Effector memory CD4-positive, alpha-beta T cell (primary cell): ENCODE measurements around the gene ZBTB32.
"Not testable (repeated sequence)": the region's sequence is repeated elsewhere in the genome, so short reads cannot be mapped to it uniquely, and the experiment has no call there.

Source experiments
- DNase-seq, 3 donors: peaks; one replicate each; pipeline ENCODE4 v3.0.0-alpha.2; 2020
- H3K27ac ChIP-seq: 2 replicates; pipeline ENCODE4 v1.7.0; 2013; ENCODE audit warnings: mild to moderate bottlenecking, low read length, moderate library complexity; ENCODE audit not compliant: insufficient read depth, poor library complexity, severe bottlenecking
- H3K27me3 ChIP-seq: replicated peaks from 2 replicates; pipeline ENCODE4 v1.7.0; 2013; ENCODE audit warnings: mild to moderate bottlenecking, low read length; ENCODE audit not compliant: insufficient read depth, control insufficient read depth, poor library complexity, severe bottlenecking
- H3K36me3 ChIP-seq: 2 replicates; pipeline ENCODE4 v1.7.0; 2013; ENCODE audit warnings: mild to moderate bottlenecking, low read length, moderate library complexity; ENCODE audit not compliant: control insufficient read depth, insufficient read depth
- H3K4me1 ChIP-seq: 2 replicates; pipeline ENCODE4 v1.7.0; 2013; ENCODE audit warnings: low read length, mild to moderate bottlenecking; ENCODE audit not compliant: control insufficient read depth, insufficient read depth, poor library complexity, severe bottlenecking
- H3K4me3 ChIP-seq: 2 replicates; pipeline ENCODE4 v1.7.0; 2013; ENCODE audit warnings: low read length, low read depth, mild to moderate bottlenecking; ENCODE audit not compliant: insufficient read depth, poor library complexity, severe bottlenecking
- H3K9me3 ChIP-seq: 2 replicates; pipeline ENCODE4 v1.7.0; 2013; ENCODE audit warnings: mild to moderate bottlenecking, low read length, moderate library complexity; ENCODE audit not compliant: control insufficient read depth

The ZBTB32 gene

GRCh38 chr19:35720163-35720524 lies 15.8 kb downstream of the ZBTB32 start:
- H3K27me3 ChIP-seq, result no peaks in the 10 kb centered on the region
- peaks cover 44% of the 10 kb centered on the region for H3K36me3 ChIP-seq
- peaks cover 30% of the 10 kb centered on the region for H3K4me1 ChIP-seq
- no peak overlapping the region for H3K4me3 ChIP-seq
- no peak overlapping the region for H3K27ac ChIP-seq
- no peaks in the 10 kb centered on the region for H3K9me3 ChIP-seq
- DNase-seq, result no peak

DNA sequence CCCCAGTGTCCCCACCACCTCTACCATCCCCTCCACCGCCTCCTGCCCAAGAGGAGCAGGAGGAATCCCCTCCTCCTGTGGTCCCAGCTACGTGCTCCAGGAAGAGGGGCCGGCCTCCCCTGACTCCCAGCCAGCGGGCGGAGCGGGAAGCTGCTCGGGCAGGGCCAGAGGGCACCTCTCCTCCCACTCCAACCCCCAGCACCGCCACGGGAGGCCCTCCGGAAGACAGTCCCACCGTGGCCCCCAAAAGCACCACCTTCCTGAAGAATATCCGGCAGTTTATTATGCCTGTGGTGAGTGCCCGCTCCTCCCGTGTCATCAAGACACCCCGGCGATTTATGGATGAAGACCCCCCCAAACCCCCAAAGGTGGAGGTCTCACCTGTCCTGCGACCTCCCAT lies 16.3 kb downstream of the ZBTB32 start:
- peaks cover 29% of the 10 kb centered on the region for H3K4me1 ChIP-seq
- no peak overlapping the region for H3K27ac ChIP-seq
- peaks cover 49% of the 10 kb centered on the region for H3K36me3 ChIP-seq
- H3K9me3 ChIP-seq, result no peaks in the 10 kb centered on the region
- H3K27me3 ChIP-seq, result no peaks in the 10 kb centered on the region
- H3K4me3 ChIP-seq, result no peak overlapping the region
- no peak for DNase-seq

DNA sequence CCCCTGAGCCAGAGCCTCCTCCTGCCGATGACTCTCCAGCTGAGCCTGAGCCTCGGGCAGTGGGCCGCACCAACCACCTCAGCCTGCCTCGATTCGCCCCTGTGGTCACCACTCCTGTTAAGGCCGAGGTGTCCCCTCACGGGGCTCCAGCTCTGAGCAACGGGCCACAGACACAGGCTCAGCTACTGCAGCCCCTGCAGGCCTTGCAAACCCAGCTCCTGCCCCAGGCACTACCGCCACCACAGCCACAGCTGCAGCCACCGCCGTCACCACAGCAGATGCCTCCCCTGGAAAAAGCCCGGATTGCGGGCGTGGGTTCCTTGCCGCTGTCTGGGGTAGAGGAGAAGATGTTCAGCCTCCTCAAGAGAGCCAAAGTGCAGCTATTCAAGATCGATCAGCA lies 17.0 kb downstream of the ZBTB32 start:
- H3K9me3 ChIP-seq, result no peaks in the 10 kb centered on the region
- H3K4me1 ChIP-seq, result peaks cover 21% of the 10 kb centered on the region
- no peak for DNase-seq
- no peaks in the 10 kb centered on the region for H3K27me3 ChIP-seq
- H3K4me3 ChIP-seq, result no peak overlapping the region
- no peak overlapping the region for H3K27ac ChIP-seq
- peaks cover 56% of the 10 kb centered on the region for H3K36me3 ChIP-seq

GRCh38 chr19:35722461-35722860 lies 18.1 kb downstream of the ZBTB32 start:
- peaks cover 13% of the 10 kb centered on the region for H3K4me1 ChIP-seq
- peaks cover 67% of the 10 kb centered on the region for H3K36me3 ChIP-seq
- no peaks in the 10 kb centered on the region for H3K9me3 ChIP-seq
- DNase-seq, result no peak
- H3K27me3 ChIP-seq, result no peaks in the 10 kb centered on the region
- no peak overlapping the region for H3K4me3 ChIP-seq
- no peak overlapping the region for H3K27ac ChIP-seq

DNA sequence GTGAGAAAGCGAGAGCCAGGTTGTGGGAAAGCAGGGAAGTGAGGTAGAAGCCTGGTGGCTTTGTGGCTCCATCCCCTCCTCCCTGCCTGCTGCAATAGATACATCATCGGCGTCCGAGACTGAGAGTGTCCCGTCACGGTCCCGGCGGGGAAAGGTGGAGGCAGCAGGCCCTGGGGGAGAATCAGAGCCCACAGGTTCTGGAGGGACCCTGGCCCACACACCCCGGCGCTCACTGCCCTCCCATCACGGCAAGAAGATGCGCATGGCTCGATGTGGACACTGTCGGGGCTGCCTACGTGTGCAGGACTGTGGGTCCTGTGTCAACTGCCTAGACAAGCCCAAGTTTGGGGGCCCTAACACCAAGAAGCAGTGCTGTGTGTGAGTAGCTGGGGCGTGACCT lies 18.5 kb downstream of the ZBTB32 start:
- H3K27ac ChIP-seq, result no peak overlapping the region
- H3K9me3 ChIP-seq, result no peaks in the 10 kb centered on the region
- H3K4me3 ChIP-seq, result no peak overlapping the region
- peaks cover 71% of the 10 kb centered on the region for H3K36me3 ChIP-seq
- no peaks in the 10 kb centered on the region for H3K27me3 ChIP-seq
- peaks cover 13% of the 10 kb centered on the region for H3K4me1 ChIP-seq
- no peak for DNase-seq

- H3K4me3 ChIP-seq, result no peak overlapping the region
- H3K9me3 ChIP-seq, result no peaks in the 10 kb centered on the region
- DNase-seq, result no peak
- no peaks in the 10 kb centered on the region for H3K27me3 ChIP-seq
- H3K36me3 ChIP-seq, result peaks cover 79% of the 10 kb centered on the region
- H3K4me1 ChIP-seq, result peaks cover 9% of the 10 kb centered on the region
- no peak overlapping the region for H3K27ac ChIP-seq
These were observed 19.3 kb downstream of the ZBTB32 start for GRCh38 chr19:35723671-35724070.

- not testable (repeated sequence) for H3K4me3 ChIP-seq, H3K27me3 ChIP-seq, H3K9me3 ChIP-seq, DNase-seq, H3K4me1 ChIP-seq, H3K27ac ChIP-seq
- peaks cover 83% of the 10 kb centered on the region for H3K36me3 ChIP-seq
These were observed 19.8 kb downstream of the ZBTB32 start for GRCh38 chr19:35724132-35724531.

- H3K27ac ChIP-seq, result no peak overlapping the region
- H3K4me1 ChIP-seq, result peaks cover 3% of the 10 kb centered on the region
- peaks cover 88% of the 10 kb centered on the region for H3K36me3 ChIP-seq
- no peaks in the 10 kb centered on the region for H3K27me3 ChIP-seq
- no peak overlapping the region for H3K4me3 ChIP-seq
- no peaks in the 10 kb centered on the region for H3K9me3 ChIP-seq
- DNase-seq, result no peak
These were observed 20.2 kb downstream of the ZBTB32 start for GRCh38 chr19:35724560-35724959.

DNA sequence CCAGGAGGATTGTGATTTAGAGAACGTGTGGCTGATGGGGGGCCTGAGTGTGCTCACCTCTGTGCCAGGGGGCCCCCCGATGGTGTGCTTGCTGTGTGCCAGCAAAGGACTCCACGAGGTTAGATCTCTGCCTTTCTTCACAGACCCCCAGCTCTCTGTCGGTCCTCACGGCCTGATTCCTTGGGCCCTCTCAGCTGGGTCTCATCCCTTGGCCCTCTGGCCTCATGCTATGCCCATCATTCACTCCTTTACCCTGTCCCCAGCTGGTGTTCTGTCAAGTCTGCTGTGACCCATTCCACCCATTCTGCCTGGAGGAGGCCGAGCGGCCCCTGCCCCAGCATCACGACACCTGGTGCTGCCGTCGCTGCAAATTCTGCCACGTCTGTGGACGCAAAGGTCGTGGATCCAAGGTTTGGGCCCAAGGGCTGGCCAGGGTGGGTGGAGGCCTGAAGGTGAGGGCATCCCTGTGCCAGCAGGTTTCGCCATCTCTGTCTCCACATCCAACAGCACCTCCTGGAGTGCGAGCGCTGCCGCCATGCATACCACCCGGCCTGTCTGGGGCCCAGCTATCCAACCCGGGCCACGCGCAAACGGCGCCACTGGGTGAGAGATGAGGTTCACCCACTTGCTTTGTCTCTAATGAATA lies 21.0 kb downstream of the ZBTB32 start:
- no peak overlapping the region for H3K4me3 ChIP-seq
- H3K27me3 ChIP-seq, result no peaks in the 10 kb centered on the region
- DNase-seq, result no peak
- H3K9me3 ChIP-seq, result no peaks in the 10 kb centered on the region
- H3K27ac ChIP-seq, result no peak overlapping the region
- peaks cover 95% of the 10 kb centered on the region for H3K36me3 ChIP-seq
- no peaks in the 10 kb centered on the region for H3K4me1 ChIP-seq

GRCh38 chr19:35727053-35727955 lies 22.9 kb downstream of the ZBTB32 start:
- Histone ChIP-seq H3K4me3 (no peak overlapping the region), H3K9me3 (no peaks in the 10 kb centered on the region), H3K27ac (no peak overlapping the region), H3K36me3 (peaks cover 100% of the 10 kb centered on the region), H3K27me3 (no peaks in the 10 kb centered on the region), H3K4me1 (no peaks in the 10 kb centered on the region)
- DNase-seq, result no peak
